Ramos (cell line): ENCODE results near the gene TAF8.

Experiments used
- in situ Hi-C: fragments of 300-500 bp; cut with MboI; formaldehyde crosslinking; loops from one replicate; pipeline ENCODE4 v1.14.3; 2022; ENCODE audit warnings: low sequenced_read_pairs; ENCODE audit not compliant: unreplicated experiment

The TAF8 gene

GRCh38 chr6:42091718-42092023, 41.3 kb downstream of the TAF8 start:
- in situ Hi-C loops: no loop called here

GRCh38 chr6:42093582-42094329, 43.4 kb downstream of the TAF8 start:
- in situ Hi-C loops: no loop called here

- in situ Hi-C loops: no loop called here
Measured at GRCh38 chr6:42095094-42095493, 44.8 kb downstream of the TAF8 start.

GRCh38 chr6:42095776-42096541, 45.6 kb downstream of the TAF8 start:
- in situ Hi-C loops: no loop called here

GRCh38 chr6:42099340-42100028, 49.2 kb downstream of the TAF8 start:
- in situ Hi-C loops: no loop called here

- in situ Hi-C loops: no loop called here
Measured at GRCh38 chr6:42100029-42100901, 49.9 kb downstream of the TAF8 start.

- in situ Hi-C loops: no loop called here
Measured at GRCh38 chr6:42101186-42101657, 50.9 kb downstream of the TAF8 start.

- in situ Hi-C loops: no loop called here
Measured at GRCh38 chr6:42103216-42103615, 52.9 kb downstream of the TAF8 start.

GRCh38 chr6:42103753-42104094, 53.4 kb downstream of the TAF8 start:
- in situ Hi-C loops: no loop called here

- in situ Hi-C loops: no loop called here
Measured at GRCh38 chr6:42104095-42104803, 53.9 kb downstream of the TAF8 start.

- in situ Hi-C loops: no loop called here
Measured at GRCh38 chr6:42104804-42105125, 54.4 kb downstream of the TAF8 start.

GRCh38 chr6:42105156-42105648, 54.9 kb downstream of the TAF8 start:
- in situ Hi-C loops: no loop called here

- in situ Hi-C loops: no loop called here
Measured at GRCh38 chr6:42105709-42106108, 55.4 kb downstream of the TAF8 start.

- in situ Hi-C loops: no loop called here
Measured at GRCh38 chr6:42106112-42107023, 56.0 kb downstream of the TAF8 start.

GRCh38 chr6:42108071-42108470, 57.7 kb downstream of the TAF8 start:
- in situ Hi-C loops: no loop called here

GRCh38 chr6:42110683-42111082, 60.4 kb downstream of the TAF8 start:
- in situ Hi-C loops: no loop called here

- in situ Hi-C loops: no loop called here
Measured at GRCh38 chr6:42112351-42112750, 62.0 kb downstream of the TAF8 start.

GRCh38 chr6:42113936-42114636, 63.8 kb downstream of the TAF8 start:
- in situ Hi-C loops: no loop called here
